ENCODE results near the gene JUP. TPM values are rescaled to one million over a fixed set of nuclear protein-coding genes. Genes with fewer than 3 reads are reported as not detected.

Gene JUP
- total and polyA plus RNA-seq, 2 of the 4 experiments (the other 2 are of a cell fraction), result 12.9 to 27.3 TPM

- TF ChIP-seq CHD1 (IDR thresholded peaks at IDR 0.05; ENCODE audit: low read depth, low read length) (no peak), BHLHE40 (IDR thresholded peaks at IDR 0.05; ENCODE audit: low read depth, low read length) (no peak), FOS (IDR thresholded peaks at IDR 0.05; ENCODE audit: low read depth, low read length) (no peak), POLR2A (IDR thresholded peaks at IDR 0.05; ENCODE audit: low read depth, low read length) (no peak)
Measured at GRCh38 chr17:41735744-41736143, 50.8 kb downstream of the JUP start (continued).

- 11% methylated on average over 10 of the region's 23 CpGs; no CpG with 5 or more reads in 1 of the 2 experiments for WGBS, 2 experiments (ENCODE audit: extremely low coverage in 2 of 2, insufficient read length in 1 of 2)
- POLR2A ChIA-PET (ENCODE audit: unreplicated experiment), result no interaction called here
- H3K4me1 ChIP-seq (ENCODE audit: control insufficient read depth, insufficient read depth, low read length), result peaks cover 5% of the 10 kb centered on the region; the same call in 1 of the 2 replicates
- peaks cover 69% of the 10 kb centered on the region for H3K27me3 ChIP-seq (ENCODE audit: control insufficient read depth, insufficient read depth, low read length)
- no peaks in the 10 kb centered on the region for H3K9me3 ChIP-seq (ENCODE audit: control insufficient read depth, insufficient read depth, low read length)
- H3K4ac ChIP-seq (ENCODE audit: low read depth, low read length), result no peak overlapping the region
- DNase-seq, result peak; percentile 6
- in situ Hi-C loops (cut with MboI; ENCODE audit: low sequenced_read_pairs), result loop anchor here (5.0 to 10.0 kb wide), 2 partner anchors 67 to 230 kb away; partner anchors contain the start of gene CNP
- H3K79me1 ChIP-seq (ENCODE audit: low read depth in 1 of 2, low read length in 2 of 2), result no peaks in the 10 kb centered on the region
- H2AK5ac ChIP-seq (ENCODE audit: low read depth, low read length), result no peak overlapping the region
- peak overlapping the region; percentile 35 for H3K4me3 ChIP-seq (ENCODE audit: insufficient read depth, low read depth, low read length)
- H2BK120ac ChIP-seq (ENCODE audit: low read depth, low read length), result no peak overlapping the region
- H3K56ac ChIP-seq (ENCODE audit: extremely low read depth, insufficient read depth, low read length), result no peak overlapping the region
- H2AK9ac ChIP-seq (replicated peaks; ENCODE audit: low read depth, low read length, poor library complexity), result no peak overlapping the region
- no peaks in the 10 kb centered on the region for H4K20me1 ChIP-seq (ENCODE audit: insufficient read depth, low read length)
- H2BK15ac ChIP-seq (ENCODE audit: low read depth, low read length), result no peak overlapping the region
- no peak overlapping the region for H3K23ac ChIP-seq (ENCODE audit: low read depth, low read length)
- dilution Hi-C loops (cut with HindIII; ENCODE audit: low sequenced_read_pairs, unreplicated experiment), result no loop called here
- no peak overlapping the region for H3K9ac ChIP-seq (ENCODE audit: low read depth, low read length)
- no peaks in the 10 kb centered on the region for H3K9me1 ChIP-seq (ENCODE audit: insufficient read depth, low read length)
- H4K91ac ChIP-seq (ENCODE audit: insufficient read depth, low read depth, low read length), result no peak overlapping the region
- no peak overlapping the region for H4K8ac ChIP-seq (ENCODE audit: low read depth in 2 of 2, low read length in 2 of 2)
- H2BK20ac ChIP-seq (ENCODE audit: low read depth, low read length), result no peak overlapping the region
- ATAC-seq (ENCODE audit: low read depth), result peak; percentile 10; the same call in 1 of the 2 replicates
- peak overlapping the region; percentile 92 for H3K4me2 ChIP-seq (ENCODE audit: low read depth, low read length)
- peak overlapping the region; percentile 84 for H2AFZ ChIP-seq (replicated peaks; ENCODE audit: low read length, poor library complexity)
- intact Hi-C loops (cut with micrococcal nuclease), result loop anchor here (5.0 kb wide), 1 partner anchor 132 kb away; the partner anchor contains the start of gene KLHL11
- BruUV-seq (replicated peaks), result no TSS peak
- no peak overlapping the region for H3K18ac ChIP-seq (ENCODE audit: low read depth, low read length)
- no peak overlapping the region for H3K14ac ChIP-seq (replicated peaks; ENCODE audit: low read depth, low read length)
- no peak overlapping the region for H3K27ac ChIP-seq (ENCODE audit: insufficient read depth, low read length)
- TF ChIP-seq ELK1 (IDR thresholded peaks at IDR 0.05; ENCODE audit: borderline replicate concordance, low read depth, low read length), result no peak
- H2BK5ac ChIP-seq (ENCODE audit: low read depth, low read length, poor library complexity, severe bottlenecking), result no peak overlapping the region
- no peak overlapping the region for H4K5ac ChIP-seq (ENCODE audit: low read depth, low read length)
- CTCF ChIA-PET, result interaction anchor here (1.5 kb wide), 1 partner anchor 51 kb away, joined by 5 read pairs; the partner anchor contains the start of gene JUP
- H3K36me3 ChIP-seq (ENCODE audit: control insufficient read depth, insufficient read depth, low read length), result no peaks in the 10 kb centered on the region
Measured at GRCh38 chr17:41734949-41735313, 51.6 kb downstream of the JUP start.
